GM12801 (cell line): ENCODE results near the gene ADAMTS19.

ENCODE experiments used
- TF ChIP-seq, protein P1 (sequence below): IDR thresholded peaks from one replicate; pipeline ENCODE4 v1.5.1; 2011; ENCODE audit warnings: control low read depth; ENCODE audit not compliant: insufficient read length; ENCODE audit errors: extremely low read depth

ADAMTS19 gene

DNA sequence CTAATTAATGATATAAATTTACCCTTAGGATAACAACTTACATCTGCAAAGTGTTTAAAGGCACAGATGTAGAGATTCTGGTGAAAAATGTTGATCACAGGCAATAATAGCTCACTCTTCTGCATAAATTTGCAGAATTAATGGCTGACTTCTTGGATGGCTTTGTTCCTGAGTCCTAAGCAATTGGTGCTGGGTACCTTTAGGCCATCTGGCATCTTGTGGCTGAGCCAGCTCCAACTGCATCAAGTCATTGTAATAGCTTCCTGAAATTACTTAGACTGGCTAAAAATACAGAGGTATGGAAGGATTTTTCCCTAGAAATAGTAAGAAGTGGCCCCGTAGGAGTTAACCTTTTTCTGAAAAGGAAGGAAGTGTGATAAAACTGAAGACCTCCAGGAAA is 169.5 kb downstream of the ADAMTS19 start:
- TF ChIP-seq, protein P1, sequence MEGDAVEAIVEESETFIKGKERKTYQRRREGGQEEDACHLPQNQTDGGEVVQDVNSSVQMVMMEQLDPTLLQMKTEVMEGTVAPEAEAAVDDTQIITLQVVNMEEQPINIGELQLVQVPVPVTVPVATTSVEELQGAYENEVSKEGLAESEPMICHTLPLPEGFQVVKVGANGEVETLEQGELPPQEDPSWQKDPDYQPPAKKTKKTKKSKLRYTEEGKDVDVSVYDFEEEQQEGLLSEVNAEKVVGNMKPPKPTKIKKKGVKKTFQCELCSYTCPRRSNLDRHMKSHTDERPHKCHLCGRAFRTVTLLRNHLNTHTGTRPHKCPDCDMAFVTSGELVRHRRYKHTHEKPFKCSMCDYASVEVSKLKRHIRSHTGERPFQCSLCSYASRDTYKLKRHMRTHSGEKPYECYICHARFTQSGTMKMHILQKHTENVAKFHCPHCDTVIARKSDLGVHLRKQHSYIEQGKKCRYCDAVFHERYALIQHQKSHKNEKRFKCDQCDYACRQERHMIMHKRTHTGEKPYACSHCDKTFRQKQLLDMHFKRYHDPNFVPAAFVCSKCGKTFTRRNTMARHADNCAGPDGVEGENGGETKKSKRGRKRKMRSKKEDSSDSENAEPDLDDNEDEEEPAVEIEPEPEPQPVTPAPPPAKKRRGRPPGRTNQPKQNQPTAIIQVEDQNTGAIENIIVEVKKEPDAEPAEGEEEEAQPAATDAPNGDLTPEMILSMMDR = no peak

GRCh38 chr5:129630101-129630500 is 170.0 kb downstream of the ADAMTS19 start:
- TF ChIP-seq, protein P1 = no peak

GRCh38 chr5:129631961-129632360 is 171.9 kb downstream of the ADAMTS19 start:
- TF ChIP-seq, protein P1 = no peak

DNA sequence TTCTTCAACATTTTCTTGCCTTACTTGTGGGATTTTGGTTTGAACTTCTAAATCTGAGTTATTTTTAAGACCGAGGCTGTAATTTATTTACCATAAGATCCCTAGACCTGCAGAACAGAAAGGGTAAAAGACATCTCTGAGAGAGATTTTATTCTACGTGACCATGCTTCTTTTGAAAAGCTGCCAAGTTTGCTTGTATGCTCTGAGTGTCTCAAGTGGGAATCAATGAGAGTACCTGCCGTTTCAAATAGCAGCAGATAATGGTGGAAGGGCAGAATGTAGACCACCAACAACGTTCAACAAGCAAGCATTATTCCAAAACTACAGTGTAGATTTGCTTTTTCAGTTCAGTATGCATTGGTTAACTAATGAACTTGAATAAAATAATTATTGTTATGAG is 179.2 kb downstream of the ADAMTS19 start:
- TF ChIP-seq, protein P1 = no peak

- TF ChIP-seq, protein P1 = no peak
Observed at GRCh38 chr5:129652349-129653056, 192.4 kb downstream of the ADAMTS19 start.

DNA sequence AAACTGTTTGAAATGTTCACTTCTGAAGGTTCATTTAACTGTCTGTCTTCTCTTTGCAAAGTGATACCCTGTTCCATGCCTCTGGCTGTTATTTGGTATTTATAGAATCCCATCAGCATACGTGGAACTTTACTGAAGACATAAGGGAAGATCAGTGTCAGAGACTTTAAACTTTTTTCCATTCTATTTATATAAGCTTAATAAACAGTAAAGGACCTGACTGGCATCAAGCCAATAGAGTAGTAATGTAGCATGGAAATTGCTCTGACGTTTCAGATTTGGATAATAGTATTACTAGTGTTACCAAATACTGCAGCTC is 192.9 kb downstream of the ADAMTS19 start:
- TF ChIP-seq, protein P1 = no peak

GRCh38 chr5:129653442-129653841 is 193.3 kb downstream of the ADAMTS19 start:
- TF ChIP-seq, protein P1 = no peak
